ENCODE results near the gene REXO5. TPM values are rescaled to one million over a fixed set of nuclear protein-coding genes. Genes with fewer than 3 reads are reported as not detected.
A peak's percentile ranks its signal among the peaks of the same experiment; 100 is the strongest.

REXO5 gene
- total RNA-seq (2014; rRNA removed) (3.4 and 4.0 TPM in 2 replicates), Bru-seq, nascent RNA (percentile 50 among the genes with signal in this experiment), BruChase-seq, experiment 1, labeled RNA remaining after a 6-hour chase (percentile 35 among the genes with signal in this experiment), BruChase-seq, experiment 2, labeled RNA remaining after a 2-hour chase (percentile 38 among the genes with signal in this experiment)
- long read RNA-seq, partial matches to known transcripts = 0 of 1 reads
- long read RNA-seq, other reads (novel, unspliced or antisense) = 0 of 1 reads

- intact Hi-C loops (cut with micrococcal nuclease) = loop anchor here (2.0 kb wide), 1 partner anchor 32 kb away; no protein-coding TSS in a partner anchor
- Histone ChIP-seq H3K27me3 (ENCODE audit: low read length) (no peaks in the 10 kb centered on the region), H3K36me3 (ENCODE audit: low read depth, low read length) (peaks cover under 1% of the 10 kb centered on the region; the same call in 1 of the 2 replicates), H3K4me3 (ENCODE audit: low read length) (peak within 1 kb of the TSS; percentile 81), H3K9me2 (replicated peaks; ENCODE audit: low read length) (no peaks in the 10 kb centered on the region), H3K9ac (ENCODE audit: low read length) (peak within 1 kb of the TSS; percentile 89), H3K9me3 (ENCODE audit: low read length) (no peaks in the 10 kb centered on the region), H4K20me1 (ENCODE audit: low read length) (no peaks in the 10 kb centered on the region), H3K79me2 (ENCODE audit: low read length) (peaks cover 16% of the 10 kb centered on the region), H3K4me1 (ENCODE audit: insufficient read depth, low read length) (peaks cover 14% of the 10 kb centered on the region), H2AFZ (ENCODE audit: low read length) (peak within 1 kb of the TSS; percentile 92), H3K27ac (ENCODE audit: low read length) (peak within 1 kb of the TSS; percentile 81), H3F3A (ENCODE audit: low read length, unreplicated experiment) (no peaks in the 10 kb centered on the region), H3K4me2 (ENCODE audit: low read length) (peak within 1 kb of the TSS; percentile 86)
- DNase-seq (peak; percentile 88), ATAC-seq (peak; percentile 80)
- POLR2A ChIA-PET (ENCODE audit: unreplicated experiment) = interaction anchor here (0.6 to 0.7 kb wide), 2 partner anchors 8 to 266 kb away, joined by 4 read pairs; no protein-coding TSS in a partner anchor
- BruUV-seq (replicated peaks) = TSS peak; percentile 90
- CTCF ChIA-PET = no interaction called here
- TF ChIP-seq CTCF (conservative IDR thresholded peaks at IDR 0.05; ENCODE audit: low read depth, low read length) = peak; percentile 45; the same call in 1 of the 2 replicates
- TF ChIP-seq EZH2 (IDR thresholded peaks at IDR 0.05; ENCODE audit: low read length, unreplicated experiment) = no peak
These were observed at the start of gene REXO5, which contains the start of gene ERI2 for GRCh38 chr16:20806168-20807050. Gene REXO5, plus strand, starts transcription at chr16:20806527. Its CDS starts 427 bp downstream, at chr16:20806954. Gene ERI2, minus strand, starts transcription at chr16:20806472. Its CDS starts 42 bp downstream, at chr16:20806430.

GRCh38 chr16:20760346-20760745 lies 46.0 kb upstream of the REXO5 start:
- Histone ChIP-seq H3K79me2 (ENCODE audit: low read length) (no peaks in the 10 kb centered on the region), H4K20me1 (ENCODE audit: low read length) (no peaks in the 10 kb centered on the region), H3F3A (ENCODE audit: low read length, unreplicated experiment) (no peaks in the 10 kb centered on the region), H3K27me3 (ENCODE audit: low read length) (no peaks in the 10 kb centered on the region), H3K9me3 (ENCODE audit: low read length) (no peaks in the 10 kb centered on the region), H3K27ac (ENCODE audit: low read length) (no peak overlapping the region), H3K4me1 (ENCODE audit: insufficient read depth, low read length) (peaks cover 12% of the 10 kb centered on the region), H3K36me3 (ENCODE audit: low read depth, low read length) (no peaks in the 10 kb centered on the region), H3K9ac (ENCODE audit: low read length) (no peak overlapping the region), H3K9me2 (replicated peaks; ENCODE audit: low read length) (no peaks in the 10 kb centered on the region), H3K4me3 (ENCODE audit: low read length) (no peak overlapping the region), H2AFZ (ENCODE audit: low read length) (no peak overlapping the region), H3K4me2 (ENCODE audit: low read length) (no peak overlapping the region)
- BruUV-seq (replicated peaks) = no TSS peak
- ChIA-PET POLR2A (ENCODE audit: unreplicated experiment) (no interaction called here), CTCF (no interaction called here)
- ATAC-seq = no peak
- TF ChIP-seq EZH2phosphoT487 (IDR thresholded peaks at IDR 0.05; ENCODE audit: borderline replicate concordance, low read length) (no peak), EZH2 (IDR thresholded peaks at IDR 0.05; ENCODE audit: low read length, unreplicated experiment) (no peak), CTCF (conservative IDR thresholded peaks at IDR 0.05; ENCODE audit: low read depth, low read length) (no peak)
- intact Hi-C loops (cut with micrococcal nuclease) = no loop called here
- no peak for DNase-seq
